Suprapubic skin (tissue), 4 donors: Measurements from ENCODE around the gene ABCC1.

Experiments
- CTCF ChIP-seq, 2 donors: fragments of 200-600 bp in 1 of 2; fragments of 450-650 bp in 1 of 2; sonication (generic) in 1 of 2; IDR thresholded peaks; one replicate each; pipeline ENCODE4 v1.5.1; 2016 to 2019; ENCODE audit warnings: antibody characterized with exemption in 2 of 2, mild to moderate bottlenecking in 1 of 2, moderate library complexity in 1 of 2
- POLR2A ChIP-seq, 2 donors: fragments of 450-650 bp; IDR thresholded peaks; one replicate each; pipeline ENCODE4 v1.6.1; 2017; ENCODE audit warnings: antibody characterized with exemption in 2 of 2, mild to moderate bottlenecking in 2 of 2, moderate library complexity in 2 of 2
- POLR2AphosphoS5 ChIP-seq, 3 donors: sonication (generic); formaldehyde crosslinking; IDR thresholded peaks; one replicate each; pipeline ENCODE4 v1.6.1; 2017; ENCODE audit warnings: antibody characterized with exemption in 3 of 3

- TF ChIP-seq CTCF (IDR thresholded peaks at IDR 0.05) (no peak), POLR2AphosphoS5 (IDR thresholded peaks at IDR 0.05) (no peak), POLR2A (IDR thresholded peaks at IDR 0.05) (no peak)
These were observed 175.6 kb downstream of the ABCC1 start for GRCh38 chr16:16124974-16125373.
